Mesenteric fat pad (tissue), 1 donor: ENCODE results near the gene WFDC5. TPM values are rescaled to one million over a fixed set of nuclear protein-coding genes. Genes with fewer than 3 reads are reported as not detected.

ENCODE experiments used
- total RNA-seq: library from RNA; stranded (reverse); fragmentation: NEBNext Ultra II Directional; extraction: Animal tissue kit (Norgen Biotek cat#: 25700); gene quantifications from one replicate; pipeline ENCODE4 v1.2.1, GENCODE V29; 2021
- donor health status: DM: yes; HTN: yes; CAD: no.

WFDC5 gene
- total RNA-seq, 1 donor from 2014 or later: not detected

Other genes starting within 250 kb of the WFDC5 start
- 182 TPM for gene YWHAB, start 229.5 kb downstream of the WFDC5 start, total RNA-seq
- 10.1 TPM for gene PABPC1L, start 205.1 kb downstream of the WFDC5 start, total RNA-seq
- gene TOMM34, start 154.8 kb downstream of the WFDC5 start, total RNA-seq: 9.1 TPM
- gene STK4, start 148.7 kb downstream of the WFDC5 start, total RNA-seq: 34.4 TPM
- not detected for gene KCNS1, start 14.0 kb downstream of the WFDC5 start, total RNA-seq
- not detected for gene WFDC12, start 9.3 kb upstream of the WFDC5 start, total RNA-seq
- not detected for gene PI3, start 59.7 kb upstream of the WFDC5 start, total RNA-seq
- not detected for gene SEMG1, start 91.9 kb upstream of the WFDC5 start, total RNA-seq
- gene SEMG2, start 106.2 kb upstream of the WFDC5 start, total RNA-seq: not detected
- gene SLPI, start 139.4 kb upstream of the WFDC5 start, total RNA-seq: 16.5 TPM
- not detected for gene RBPJL, start 191.7 kb upstream of the WFDC5 start, total RNA-seq
- gene MATN4, start 193.1 kb upstream of the WFDC5 start, total RNA-seq: not detected
- gene SDC4, start 233.2 kb upstream of the WFDC5 start, total RNA-seq: 81.6 TPM
- gene SYS1, start 248.0 kb upstream of the WFDC5 start, total RNA-seq: 23.8 TPM